Measurements from ENCODE around the gene LGALS7.
"Not testable (repeated sequence)": the region's sequence is repeated elsewhere in the genome, so short reads cannot be mapped to it uniquely, and the experiment has no call there.

The LGALS7 gene

DNA sequence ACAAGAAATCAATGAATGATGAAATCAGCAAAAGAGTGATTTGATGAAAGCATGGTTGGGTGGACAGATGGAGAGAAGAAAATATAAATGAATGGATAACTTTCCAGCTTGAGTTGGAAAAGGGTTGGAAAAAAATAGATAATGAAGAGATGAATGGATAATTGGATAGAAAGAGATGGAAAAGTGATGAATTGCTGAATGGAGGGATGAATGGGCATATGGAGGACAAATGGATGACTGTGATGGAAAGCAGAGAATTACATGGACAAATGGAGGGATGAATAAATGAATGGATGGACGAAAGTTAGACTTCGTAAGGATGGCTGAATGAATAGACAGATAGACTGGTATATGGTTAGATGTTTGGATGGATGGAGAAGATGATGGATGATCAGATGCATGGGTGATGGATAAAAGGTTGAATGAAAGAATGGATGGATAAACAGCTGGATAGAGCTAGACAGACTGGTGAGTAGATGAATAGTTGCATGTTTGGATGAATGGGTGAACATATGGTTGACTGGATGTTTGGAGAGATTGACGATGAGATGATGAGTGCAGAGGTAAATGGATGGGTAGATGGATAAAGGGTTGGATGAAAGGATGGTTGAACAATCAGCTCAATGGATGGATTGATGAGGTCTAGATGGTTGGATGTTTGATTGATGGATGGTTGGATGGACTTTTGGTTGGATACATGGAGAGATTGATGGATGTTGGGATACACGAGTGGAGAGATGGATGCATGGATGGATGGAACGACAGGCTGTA is 27.4 kb upstream of the LGALS7 start:
- FAIRE-seq = no peak

DNA sequence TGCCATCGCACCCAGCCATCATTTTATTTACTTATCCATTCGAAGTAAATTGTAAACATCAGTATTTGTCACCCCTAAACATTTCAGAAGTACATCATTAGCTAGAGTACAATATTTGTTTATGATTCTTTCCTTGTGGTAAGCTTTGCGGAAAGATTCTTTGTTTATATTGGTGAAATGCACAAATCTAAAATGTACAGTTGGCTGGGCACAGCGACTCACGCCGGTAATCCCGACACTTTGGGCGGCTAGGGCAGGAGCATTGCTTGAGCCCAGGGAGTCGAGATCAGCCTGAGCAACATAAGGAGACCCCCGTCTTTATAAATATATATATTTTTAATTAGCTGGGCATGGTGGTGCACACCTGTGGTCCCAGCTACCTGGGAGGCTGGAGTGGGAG is 25.8 kb upstream of the LGALS7 start:
- FAIRE-seq (no peak), DNase-seq (ENCODE audit: insufficient read length, low spot score) (no peak)

More for the DNA sequence above, 27.4 kb upstream of the LGALS7 start:
- no peak for DNase-seq (ENCODE audit: insufficient read length, low spot score)

DNA sequence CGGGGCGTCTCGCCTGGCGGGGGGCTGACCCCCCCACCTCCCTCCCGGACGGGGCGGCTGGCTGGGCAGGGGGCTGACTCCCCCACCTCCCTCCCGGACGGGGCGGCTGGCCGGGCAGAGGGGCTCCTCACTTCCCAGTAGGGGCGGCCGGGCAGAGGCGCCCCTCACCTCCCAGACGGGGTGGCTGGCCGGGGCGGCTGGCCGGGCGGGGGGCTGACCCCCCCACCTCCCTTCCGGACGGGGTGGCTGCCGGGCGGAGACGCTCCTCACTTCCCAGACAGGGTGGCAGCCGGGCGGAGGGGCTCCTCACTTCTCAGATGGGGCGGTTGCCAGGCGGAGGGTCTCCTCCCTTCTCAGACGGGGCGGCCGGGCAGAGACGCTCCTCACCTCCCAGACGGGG is 24.5 kb upstream of the LGALS7 start:
- not testable (repeated sequence) for FAIRE-seq; DNase-seq (ENCODE audit: insufficient read length, low spot score)

DNA sequence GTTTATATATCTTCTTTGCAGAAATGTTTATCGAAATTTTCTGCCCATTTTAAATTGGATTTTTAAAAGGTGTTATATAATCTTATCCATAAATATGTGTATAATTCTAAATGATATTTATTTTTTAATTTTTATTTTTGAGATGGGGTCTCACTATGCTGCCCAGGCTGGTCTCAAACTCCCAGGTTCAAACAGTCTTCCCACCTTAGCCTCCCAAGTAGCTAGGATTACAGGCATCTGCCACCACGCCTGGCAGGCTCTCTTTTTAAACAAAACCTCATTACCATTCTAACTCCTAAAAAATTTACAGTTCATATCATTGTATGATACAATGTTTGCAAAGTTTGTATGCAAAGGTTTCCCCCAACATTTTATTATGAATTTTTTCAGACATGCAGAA is 22.8 kb upstream of the LGALS7 start:
- DNase-seq (ENCODE audit: insufficient read length, low spot score) (no peak), FAIRE-seq (no peak)

DNA sequence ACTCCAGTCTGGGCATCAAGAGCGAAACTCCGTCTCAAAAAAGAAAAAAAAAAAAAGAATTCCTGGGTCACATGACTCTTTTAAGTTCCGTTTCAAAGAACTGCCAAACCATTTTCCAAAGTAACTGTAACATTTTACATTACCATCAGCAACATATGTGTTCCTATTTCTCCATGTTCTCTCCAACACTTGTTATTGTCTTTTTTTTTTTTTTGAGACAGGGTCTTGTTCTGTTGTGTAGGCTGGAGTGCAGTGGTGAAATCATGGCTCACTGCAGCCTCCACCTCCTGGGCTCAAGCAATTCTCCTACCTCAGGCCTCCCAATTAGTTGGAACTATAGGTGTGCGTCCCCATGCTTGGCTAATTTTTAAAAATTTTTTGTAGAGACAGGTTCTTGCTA is 22.2 kb upstream of the LGALS7 start:
- no peak for DNase-seq (ENCODE audit: insufficient read length, low spot score)
- no peak for FAIRE-seq

DNA sequence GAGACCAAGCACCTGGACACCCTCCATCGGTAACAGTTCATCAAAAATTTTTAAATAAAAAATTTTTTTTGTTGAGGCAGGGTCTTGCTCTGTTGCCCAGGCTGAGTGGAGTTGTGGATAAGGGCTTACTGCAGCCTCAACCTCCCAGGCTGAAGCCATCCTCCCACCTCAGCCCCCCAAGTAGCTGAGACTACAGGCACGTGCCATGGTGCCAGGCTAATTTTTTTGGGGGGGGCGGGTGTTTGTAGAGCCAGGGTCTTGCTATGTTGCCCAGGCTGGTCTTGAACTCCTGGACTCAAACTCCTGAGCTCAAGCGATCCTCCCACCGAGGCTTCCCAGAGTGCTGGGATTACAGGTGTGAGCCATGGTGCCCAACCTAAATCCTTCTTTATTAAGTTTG is 20.4 kb upstream of the LGALS7 start:
- DNase-seq (ENCODE audit: insufficient read length, low spot score) (no peak), FAIRE-seq (no peak)

DNA sequence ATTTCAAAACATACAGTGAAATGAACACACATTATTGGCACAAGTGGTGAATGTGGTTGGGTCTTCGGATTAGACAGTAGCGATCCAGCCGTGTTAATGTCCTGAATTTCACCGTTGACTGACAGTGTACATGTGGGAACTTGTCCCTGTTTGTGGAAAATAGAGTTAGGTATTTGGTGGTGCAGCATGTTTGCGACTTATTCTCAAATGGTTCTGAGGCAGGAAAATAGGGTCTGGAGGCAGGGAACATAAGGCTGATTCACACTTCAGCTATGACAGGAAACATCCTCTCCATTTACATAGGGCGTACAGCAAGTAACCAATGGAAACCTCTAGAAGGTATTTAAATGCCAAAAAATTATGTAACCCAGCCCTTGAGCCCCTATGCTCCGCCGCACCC is 19.9 kb upstream of the LGALS7 start:
- FAIRE-seq (no peak), DNase-seq (ENCODE audit: insufficient read length, low spot score) (no peak)

DNA sequence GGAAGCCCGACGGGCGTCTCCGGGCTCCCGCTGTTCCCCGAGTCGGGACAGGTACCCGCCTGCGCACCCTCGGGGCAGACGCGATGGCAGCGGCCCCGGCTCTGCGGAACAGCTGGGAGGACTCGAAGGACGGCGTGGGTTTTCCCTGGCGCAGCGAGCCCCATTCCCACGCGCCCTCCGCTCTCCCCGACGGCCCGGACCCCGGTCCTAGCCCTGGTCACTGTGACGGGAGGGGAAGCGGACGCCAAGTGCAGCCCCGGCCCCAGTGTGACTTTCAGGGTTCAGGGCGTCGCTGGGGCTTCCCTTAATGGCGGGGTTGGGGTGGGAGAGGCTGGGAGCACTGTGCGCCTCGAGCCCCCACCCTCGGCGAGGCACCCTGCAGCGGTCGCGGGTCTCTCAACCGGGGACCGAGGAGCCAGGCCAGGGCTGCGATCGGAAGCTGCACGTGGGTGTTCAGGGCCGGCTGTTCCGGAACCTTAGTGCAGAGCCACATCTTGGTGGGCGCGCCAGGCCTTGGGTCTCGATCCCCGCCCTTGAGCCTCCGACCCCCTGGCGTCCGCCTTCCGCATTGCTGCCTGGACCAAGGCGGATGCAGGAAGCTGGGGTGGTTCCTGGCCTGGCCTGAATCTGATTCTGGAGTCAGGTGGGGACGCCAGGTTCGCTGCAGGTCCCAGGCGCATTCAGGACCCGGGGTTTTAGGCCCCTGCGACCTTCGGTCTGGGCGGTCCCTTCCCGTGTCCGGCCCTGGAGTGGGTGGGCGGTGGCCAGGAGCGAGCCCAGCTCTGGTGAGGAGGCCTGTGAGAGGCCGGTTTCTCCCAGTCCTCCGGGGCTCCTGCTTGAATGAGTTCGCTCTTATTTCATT is 19.2 kb upstream of the LGALS7 start:
- FAIRE-seq = no peak

DNA sequence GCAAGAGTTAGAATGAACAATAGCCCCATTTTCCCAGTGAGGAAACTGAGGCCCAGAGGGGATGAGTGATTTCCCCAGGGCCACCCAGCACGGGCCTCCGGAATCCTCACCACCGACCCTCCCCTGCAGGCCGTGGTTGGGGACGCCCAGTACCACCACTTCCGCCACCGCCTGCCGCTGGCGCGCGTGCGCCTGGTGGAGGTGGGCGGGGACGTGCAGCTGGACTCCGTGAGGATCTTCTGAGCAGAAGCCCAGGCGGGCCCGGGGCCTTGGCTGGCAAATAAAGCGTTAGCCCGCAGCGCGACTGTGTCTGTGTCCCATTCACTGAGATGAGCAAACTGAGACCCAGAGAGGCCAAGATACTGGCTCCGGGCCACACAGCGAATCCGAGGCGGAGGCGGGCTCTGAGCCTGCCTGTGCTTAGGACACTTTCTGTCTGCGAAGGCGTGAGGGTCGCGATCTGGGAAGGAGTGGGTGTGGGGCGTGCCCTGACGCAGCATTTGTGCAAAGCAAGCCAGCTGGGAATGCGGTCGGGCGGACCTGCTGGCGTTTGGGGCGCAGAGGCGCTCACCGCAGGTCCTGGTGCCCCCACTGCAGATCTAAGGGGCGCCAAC is 18.2 kb upstream of the LGALS7 start:
- DNase-seq (ENCODE audit: insufficient read length, low spot score); FAIRE-seq: not testable (repeated sequence)

More for the DNA sequence above, 19.2 kb upstream of the LGALS7 start:
- no peak for DNase-seq (ENCODE audit: insufficient read length, low spot score)

DNA sequence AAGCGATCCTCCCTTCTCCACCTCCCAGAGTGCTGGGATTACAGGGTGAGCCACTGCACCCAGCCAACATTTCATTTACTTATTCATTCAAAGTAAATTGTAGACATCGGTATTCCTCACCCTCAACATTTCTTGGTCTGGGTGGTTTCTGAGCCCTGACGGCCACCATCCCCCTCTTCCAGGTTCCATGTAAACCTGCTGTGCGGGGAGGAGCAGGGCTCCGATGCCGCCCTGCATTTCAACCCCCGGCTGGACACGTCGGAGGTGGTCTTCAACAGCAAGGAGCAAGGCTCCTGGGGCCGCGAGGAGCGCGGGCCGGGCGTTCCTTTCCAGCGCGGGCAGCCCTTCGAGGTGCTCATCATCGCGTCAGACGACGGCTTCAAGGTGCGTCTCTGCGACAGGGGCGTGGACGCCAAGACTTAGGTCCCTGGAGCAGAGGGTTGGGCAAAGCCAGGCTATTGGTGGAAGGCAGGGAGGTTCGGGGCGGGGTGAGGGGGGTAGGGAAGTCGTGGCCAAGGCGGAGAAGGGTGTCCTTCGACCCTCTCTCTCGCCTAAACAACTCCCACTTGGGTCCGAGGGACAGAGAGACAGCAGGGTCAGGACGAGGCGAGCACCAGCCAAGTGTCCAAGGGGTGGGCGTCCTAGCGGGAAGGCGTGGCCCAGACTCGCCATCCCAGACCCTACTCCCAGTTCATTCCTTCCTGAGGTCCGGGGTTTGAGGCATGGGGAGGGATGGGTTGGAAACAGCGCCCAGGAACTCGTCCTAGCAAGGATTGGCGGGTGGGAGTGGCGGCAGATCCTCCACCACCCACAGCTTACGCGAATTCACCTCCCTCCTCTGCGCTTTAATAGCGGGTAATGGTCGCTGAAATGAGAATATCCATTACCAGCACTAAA is 17.4 kb upstream of the LGALS7 start:
- peak; percentile 88 for FAIRE-seq

DNA sequence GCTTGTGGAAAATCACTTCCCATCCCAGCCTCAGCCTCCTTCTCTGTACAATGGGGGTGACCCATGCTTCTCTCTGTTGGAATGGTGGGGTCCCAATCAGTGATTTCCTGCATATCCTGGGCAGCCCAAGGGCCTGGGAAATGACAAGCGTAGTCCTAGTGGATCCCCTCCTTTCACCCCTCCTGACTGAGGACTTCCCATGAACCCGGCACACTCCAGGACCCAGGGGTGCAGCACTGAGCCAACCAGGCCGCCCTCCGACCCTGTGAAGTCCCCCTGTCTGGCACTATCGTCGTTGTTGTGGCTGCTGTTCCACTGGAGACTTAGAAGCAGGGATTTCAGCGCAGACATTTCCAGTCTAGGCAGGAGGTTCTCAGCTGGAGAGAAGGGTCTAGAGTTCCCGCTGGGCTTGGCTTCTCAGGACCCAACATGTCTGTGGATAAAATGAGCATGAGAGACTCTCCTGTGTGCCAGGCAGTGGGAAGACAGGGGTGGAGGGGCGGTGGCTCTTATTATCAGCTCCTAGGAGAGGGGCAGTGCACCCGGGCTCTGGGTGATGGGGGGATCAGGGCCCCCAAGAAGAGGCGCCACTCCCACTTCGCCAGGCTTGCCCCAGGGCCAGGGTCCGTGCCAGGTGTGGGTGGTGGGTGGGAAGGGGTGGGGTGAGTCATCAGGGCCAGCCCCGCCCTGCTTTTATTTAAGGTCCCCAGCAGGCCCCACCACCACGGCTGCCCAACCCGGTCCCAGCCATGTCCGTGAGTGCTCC is 15.3 kb upstream of the LGALS7 start, which contains the start of gene LGALS7B:
TSS of gene LGALS7B (plus strand) at position 723 of the 766 bp plus-strand sequence. CDS start at position 750, 27 bp downstream.
- FAIRE-seq (no peak), DNase-seq (ENCODE audit: insufficient read length, low spot score) (no peak)

More for the DNA sequence above, 17.4 kb upstream of the LGALS7 start:
- DNase-seq (ENCODE audit: insufficient read length, low spot score) = not testable (repeated sequence)

DNA sequence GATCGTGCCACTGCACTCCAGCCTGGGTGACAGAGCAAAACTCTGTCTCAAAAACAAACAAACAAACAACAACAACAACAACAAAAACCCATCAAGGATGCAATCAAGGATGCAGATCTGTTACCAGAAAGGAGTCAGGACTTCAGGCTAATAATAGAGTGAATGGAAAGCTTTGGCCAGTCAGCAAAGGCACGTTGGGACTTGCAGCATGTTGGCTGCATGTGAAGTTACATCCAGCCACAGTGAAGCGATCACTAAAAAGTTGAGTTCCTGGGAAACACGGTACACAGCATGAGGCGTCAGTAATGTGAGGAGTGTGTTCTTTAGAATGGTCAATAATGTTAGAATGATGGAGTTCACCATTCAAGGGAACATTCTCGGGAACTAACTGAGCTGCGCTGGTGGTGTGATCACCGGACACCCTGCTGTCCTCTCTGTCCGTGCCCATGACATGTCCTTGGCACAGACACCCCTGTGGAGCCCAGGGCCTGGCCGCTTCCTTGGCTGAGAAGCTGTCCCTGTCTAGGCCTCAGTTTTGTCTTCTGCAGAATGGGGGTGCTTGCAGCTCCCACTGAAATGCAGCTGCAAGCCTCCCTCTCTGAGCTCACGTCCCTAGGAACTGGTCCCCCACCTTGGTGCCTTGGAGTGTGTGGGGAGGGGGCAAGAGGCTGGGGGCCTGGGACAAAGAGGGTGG is 13.4 kb upstream of the LGALS7 start:
- DNase-seq (ENCODE audit: insufficient read length, low spot score) (no peak), FAIRE-seq (no peak)

DNA sequence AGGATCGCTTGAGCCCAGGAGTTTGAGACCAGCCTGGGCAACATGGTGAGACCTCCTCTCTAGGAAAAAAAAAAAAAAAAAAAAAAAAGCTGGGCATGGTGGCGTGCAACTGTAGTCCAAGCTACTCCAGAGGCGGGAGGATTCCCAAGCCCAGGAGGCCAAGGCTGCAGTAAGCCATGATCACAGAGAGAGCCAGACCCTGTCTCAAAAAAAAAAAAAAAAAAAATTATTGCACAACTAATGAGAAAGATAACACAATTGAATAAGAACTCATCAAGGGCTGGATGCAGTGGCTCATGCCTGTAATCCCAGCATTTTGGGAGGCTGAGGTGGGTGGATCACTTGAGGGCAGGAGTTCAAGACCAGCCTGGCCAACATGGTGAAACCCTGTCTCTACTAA is 12.7 kb upstream of the LGALS7 start:
- FAIRE-seq = not testable (repeated sequence)

DNA sequence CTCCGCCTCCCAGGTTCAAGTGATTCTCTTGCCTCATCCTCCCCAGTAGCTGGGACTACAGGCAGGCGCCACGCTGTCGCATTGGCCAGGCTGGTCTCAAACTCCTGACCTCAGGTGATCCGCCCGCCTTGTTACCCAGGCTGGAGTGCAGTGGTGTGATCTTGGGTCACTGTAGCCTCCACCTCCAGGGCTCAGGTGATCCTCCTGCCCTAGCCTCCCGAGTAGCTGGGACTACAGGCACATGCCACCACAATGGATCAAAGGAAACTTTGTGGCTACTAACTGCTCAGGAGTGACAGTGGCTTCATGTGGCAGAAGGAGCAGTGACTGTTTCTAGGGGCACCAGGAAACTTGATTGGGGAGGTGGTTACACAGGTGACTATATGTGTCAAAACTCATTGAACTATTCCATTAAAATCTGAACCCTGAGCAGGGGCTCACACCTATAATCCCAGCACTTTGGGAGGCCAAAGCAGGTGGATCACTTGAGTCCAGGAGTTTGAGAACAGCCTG is 11.9 kb upstream of the LGALS7 start:
- DNase-seq (ENCODE audit: insufficient read length, low spot score) (no peak), FAIRE-seq (peak; percentile 23)

More for the DNA sequence above, 12.7 kb upstream of the LGALS7 start:
- DNase-seq (ENCODE audit: insufficient read length, low spot score) = not testable (repeated sequence)

DNA sequence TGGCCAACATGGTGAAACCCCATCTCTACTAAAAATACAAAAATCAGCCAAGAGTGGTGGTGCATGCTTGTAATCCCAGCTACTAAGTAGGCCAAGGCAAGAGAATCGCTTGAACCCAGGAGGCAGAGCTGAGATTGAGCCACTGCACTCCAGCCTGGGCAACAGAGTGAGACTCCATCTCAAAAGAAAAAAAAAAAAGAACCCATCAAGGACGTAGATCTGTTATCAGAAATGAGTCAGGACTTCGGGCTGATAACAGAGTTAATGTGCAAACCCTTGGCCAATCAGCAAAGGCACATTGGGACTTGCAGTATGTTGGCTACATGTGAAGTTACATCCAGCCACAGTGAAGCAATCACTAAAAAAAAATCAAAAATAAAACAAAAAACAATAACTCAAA is 10.9 kb upstream of the LGALS7 start:
- DNase-seq (ENCODE audit: insufficient read length, low spot score) (no peak), FAIRE-seq (no peak)

DNA sequence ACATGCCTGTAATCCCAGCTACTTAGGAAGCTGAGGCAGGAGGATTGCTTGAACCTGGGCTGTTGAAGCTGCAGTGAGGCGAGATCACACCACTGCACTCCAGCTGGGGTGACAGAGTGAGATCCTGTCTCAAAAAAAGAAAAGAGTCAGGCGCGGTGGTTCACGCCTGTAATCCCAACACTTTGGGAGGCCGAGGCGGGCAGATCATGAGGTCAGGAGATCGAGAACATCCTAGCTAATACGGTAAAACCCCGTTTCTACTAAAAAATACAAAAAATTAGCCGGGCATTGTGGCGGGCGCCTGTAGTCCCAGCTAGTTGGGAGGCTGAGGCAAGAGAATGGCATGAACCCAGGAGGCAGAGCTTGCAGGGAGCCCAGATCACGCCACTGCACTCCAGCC is 8.9 kb upstream of the LGALS7 start:
- FAIRE-seq; DNase-seq (ENCODE audit: insufficient read length, low spot score): not testable (repeated sequence)

DNA sequence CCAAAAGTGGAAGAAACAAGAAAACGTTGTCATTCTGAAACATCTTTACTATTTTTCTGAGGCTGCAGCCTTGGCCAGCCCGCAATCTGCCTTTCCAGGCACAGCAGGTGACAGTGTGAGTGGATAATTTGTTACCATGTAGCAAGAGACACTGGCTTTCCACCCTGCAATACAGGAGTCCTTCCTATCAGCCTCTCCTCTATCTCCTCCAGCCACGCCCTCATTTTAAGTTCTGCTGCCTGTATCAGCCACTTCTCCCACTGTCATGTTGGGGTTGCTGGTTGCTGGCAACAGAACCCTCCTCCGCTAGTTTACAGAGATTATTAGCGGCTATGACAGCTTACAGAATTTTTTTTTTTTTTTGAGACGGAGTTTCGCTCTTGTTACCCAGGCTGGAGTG is 7.7 kb upstream of the LGALS7 start:
- DNase-seq (ENCODE audit: insufficient read length, low spot score) = no peak
- no peak for FAIRE-seq

DNA sequence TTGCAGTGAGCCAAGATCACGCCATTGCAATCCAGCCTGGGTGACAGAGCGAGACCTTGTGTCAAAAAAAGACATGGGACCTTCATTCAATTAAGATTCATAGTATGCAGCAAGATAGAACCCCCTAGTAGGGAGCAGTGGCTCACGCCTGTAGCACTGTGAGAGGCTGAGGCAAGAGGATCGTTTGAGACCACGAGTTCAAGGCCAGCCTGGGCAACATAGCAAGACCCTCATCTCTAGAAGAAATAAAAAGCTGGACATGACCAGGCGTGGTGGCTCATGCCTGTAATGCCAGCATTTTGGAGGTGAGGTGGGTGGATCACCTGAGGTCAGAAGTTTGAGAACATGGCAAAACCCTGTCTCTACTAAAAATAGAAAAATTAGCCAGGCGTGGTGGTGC is 7.1 kb upstream of the LGALS7 start:
- no peak for DNase-seq (ENCODE audit: insufficient read length, low spot score)
- no peak for FAIRE-seq

DNA sequence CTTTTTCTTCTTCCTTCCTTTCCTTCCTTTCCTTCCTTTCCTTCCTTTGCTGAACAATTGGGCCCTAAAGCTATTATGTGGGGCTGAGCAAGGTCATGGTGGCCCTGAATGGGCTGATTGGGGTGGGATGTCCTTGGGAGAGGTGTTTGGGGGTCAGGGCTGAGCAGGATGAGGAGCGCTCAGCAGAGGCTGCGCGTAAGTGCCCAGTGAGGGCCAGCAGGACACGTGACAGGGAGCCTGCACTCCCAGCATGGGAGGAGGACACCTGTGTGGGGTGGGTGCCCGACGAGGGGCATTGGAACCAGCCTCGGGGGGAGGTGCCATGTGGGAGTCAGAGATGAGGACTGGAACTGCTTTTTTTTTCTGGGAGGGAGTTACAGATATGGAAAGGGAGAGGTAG is 5.4 kb upstream of the LGALS7 start:
- FAIRE-seq = no peak
- DNase-seq (ENCODE audit: insufficient read length, low spot score) = no peak

All from HTR-8/SVneo (cell line).